MM.1S (cell line): ENCODE results near the gene ZNF488.

Source experiments
- DNase-seq: peaks from one replicate; pipeline ENCODE4 v3.0.0-alpha.2; 2015
- H2AFZ ChIP-seq: fragments of 300-600 bp; sonication (generic); 2 replicates; pipeline ENCODE4 v1.6.0; 2016; ENCODE audit warnings: antibody characterized with exemption, low read length
- H3F3A ChIP-seq: fragments of 300-600 bp; sonication (generic); 2 replicates; pipeline ENCODE4 v1.6.1; 2016; ENCODE audit warnings: mild to moderate bottlenecking, antibody characterized with exemption, low read length, moderate library complexity, mixed read lengths; ENCODE audit not compliant: insufficient read depth
- H3K27ac ChIP-seq: fragments of 300-600 bp; sonication (generic); 2 replicates; pipeline ENCODE4 v1.5.1; 2016; ENCODE audit warnings: mild to moderate bottlenecking, low read length
- H3K27me3 ChIP-seq: fragments of 300-600 bp; sonication (generic); replicated peaks from 2 replicates; pipeline ENCODE4 v1.6.0; 2016; ENCODE audit warnings: low read length; ENCODE audit not compliant: insufficient read depth
- H3K36me3 ChIP-seq: fragments of 300-600 bp; sonication (generic); replicated peaks from 2 replicates; pipeline ENCODE4 v1.6.1; 2016; ENCODE audit warnings: mild to moderate bottlenecking, low read length, mixed read lengths; ENCODE audit not compliant: insufficient read depth
- H3K4me1 ChIP-seq: fragments of 300-600 bp; sonication (generic); 2 replicates; pipeline ENCODE4 v1.6.1; 2016; ENCODE audit warnings: low read length, mixed read lengths
- H3K4me2 ChIP-seq: fragments of 300-600 bp; sonication (generic); 2 replicates; pipeline ENCODE4 v1.6.0; 2016; ENCODE audit warnings: low read depth, low read length
- H3K4me3 ChIP-seq: fragments of 300-600 bp; sonication (generic); 2 replicates; pipeline ENCODE4 v1.5.1; 2016; ENCODE audit warnings: low read length, mixed read lengths
- H3K79me2 ChIP-seq: fragments of 300-600 bp; sonication (generic); 2 replicates; pipeline ENCODE4 v1.6.1; 2016; ENCODE audit warnings: mixed run types, low read length, mixed read lengths
- H3K9ac ChIP-seq: fragments of 300-600 bp; sonication (generic); 2 replicates; pipeline ENCODE4 v1.6.1; 2016; ENCODE audit warnings: low read length, mixed read lengths
- H3K9me2 ChIP-seq: fragments of 300-600 bp; sonication (generic); replicated peaks from 2 replicates; pipeline ENCODE4 v1.6.1; 2016; ENCODE audit warnings: mild to moderate bottlenecking, low read length, mixed read lengths; ENCODE audit not compliant: insufficient read depth
- H3K9me3 ChIP-seq: fragments of 300-600 bp; sonication (generic); replicated peaks from 2 replicates; pipeline ENCODE4 v1.6.1; 2016; ENCODE audit warnings: mild to moderate bottlenecking, low read length, mixed read lengths; ENCODE audit not compliant: insufficient read depth
- H4K20me1 ChIP-seq: fragments of 300-600 bp; sonication (generic); 2 replicates; pipeline ENCODE4 v1.6.1; 2016; ENCODE audit warnings: mild to moderate bottlenecking, low read length, moderate library complexity, mixed read lengths; ENCODE audit not compliant: insufficient read depth
- CTCF ChIP-seq: fragments of 300-600 bp; sonication (generic); IDR thresholded peaks from 2 replicates; pipeline ENCODE4 v1.5.1; 2016; ENCODE audit warnings: antibody characterized with exemption, low read length, mixed read lengths
- EZH2 ChIP-seq: fragments of 300-600 bp; sonication (generic); optimal IDR thresholded peaks from 2 replicates; pipeline ENCODE3; 2017; ENCODE audit warnings: low read depth, mild to moderate bottlenecking, antibody characterized with exemption, low read length, mixed read lengths
- EZH2phosphoT487 ChIP-seq: fragments of 300-600 bp; sonication (generic); IDR thresholded peaks from 2 replicates; pipeline ENCODE4 v1.6.1; 2018; ENCODE audit warnings: antibody characterized with exemption, low read length

The ZNF488 gene

GRCh38 chr10:47358457-47358856 lies 25.6 kb downstream of the ZNF488 start:
- H2AFZ ChIP-seq, result no peak overlapping the region
- H3K9ac ChIP-seq, result no peak overlapping the region
- TF ChIP-seq EZH2phosphoT487 (no peak), CTCF (no peak), EZH2 (no peak)
- H3K4me2 ChIP-seq, result no peak overlapping the region
- H3K4me3 ChIP-seq, result no peak overlapping the region
- H3K27me3 ChIP-seq, result peaks cover 16% of the 10 kb centered on the region
- H4K20me1 ChIP-seq, result no peaks in the 10 kb centered on the region
- DNase-seq, result no peak
- H3K9me3 ChIP-seq, result no peaks in the 10 kb centered on the region
- no peaks in the 10 kb centered on the region for H3K79me2 ChIP-seq
- H3K4me1 ChIP-seq, result no peaks in the 10 kb centered on the region
- H3F3A ChIP-seq, result no peaks in the 10 kb centered on the region
- H3K36me3 ChIP-seq, result no peaks in the 10 kb centered on the region
- H3K9me2 ChIP-seq, result no peaks in the 10 kb centered on the region
- H3K27ac ChIP-seq, result no peak overlapping the region

GRCh38 chr10:47357911-47358310 lies 26.2 kb downstream of the ZNF488 start:
- Histone ChIP-seq H3K9me2 (no peaks in the 10 kb centered on the region), H3K4me1 (no peaks in the 10 kb centered on the region), H3K27me3 (peaks cover 11% of the 10 kb centered on the region), H3K4me3 (no peak overlapping the region), H4K20me1 (no peaks in the 10 kb centered on the region), H2AFZ (no peak overlapping the region), H3F3A (no peaks in the 10 kb centered on the region), H3K27ac (no peak overlapping the region), H3K4me2 (no peak overlapping the region), H3K9me3 (no peaks in the 10 kb centered on the region), H3K9ac (no peak overlapping the region), H3K36me3 (no peaks in the 10 kb centered on the region), H3K79me2 (no peaks in the 10 kb centered on the region)
- no peak for TF ChIP-seq EZH2
- no peak for TF ChIP-seq EZH2phosphoT487
- TF ChIP-seq CTCF, result no peak
- no peak for DNase-seq

DNA sequence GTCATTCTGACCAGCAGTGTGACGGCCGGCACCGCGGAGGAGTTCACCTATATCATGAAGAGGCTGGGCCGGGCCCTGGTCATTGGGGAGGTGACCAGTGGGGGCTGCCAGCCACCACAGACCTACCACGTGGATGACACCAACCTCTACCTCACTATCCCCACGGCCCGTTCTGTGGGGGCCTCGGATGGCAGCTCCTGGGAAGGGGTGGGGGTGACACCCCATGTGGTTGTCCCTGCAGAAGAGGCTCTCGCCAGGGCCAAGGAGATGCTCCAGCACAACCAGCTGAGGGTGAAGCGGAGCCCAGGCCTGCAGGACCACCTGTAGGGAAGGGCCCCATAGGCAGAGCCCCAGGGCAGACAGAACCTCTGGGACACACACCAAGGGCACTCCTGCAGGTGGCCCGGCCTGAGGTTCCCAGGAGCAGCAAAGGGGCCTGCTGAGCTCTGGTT lies 26.9 kb downstream of the ZNF488 start:
- TF ChIP-seq CTCF (no peak), EZH2 (no peak), EZH2phosphoT487 (no peak)
- Histone ChIP-seq H3K4me3 (no peak overlapping the region), H3K36me3 (no peaks in the 10 kb centered on the region), H3K27ac (no peak overlapping the region), H3K27me3 (peaks cover 13% of the 10 kb centered on the region), H3K9me3 (no peaks in the 10 kb centered on the region), H3K4me1 (no peaks in the 10 kb centered on the region), H3F3A (no peaks in the 10 kb centered on the region), H2AFZ (no peak overlapping the region), H3K4me2 (no peak overlapping the region), H4K20me1 (no peaks in the 10 kb centered on the region), H3K79me2 (no peaks in the 10 kb centered on the region), H3K9me2 (no peaks in the 10 kb centered on the region), H3K9ac (no peak overlapping the region)
- DNase-seq, result no peak
